Vagina (tissue), 2 donors: ENCODE measurements around the gene B9D1. TPM values are rescaled to one million over a fixed set of nuclear protein-coding genes. Genes with fewer than 3 reads are reported as not detected.

Source experiments
- DNase-seq, 2 donors: peaks; one replicate each; pipeline ENCODE4 v3.0.0-alpha.2; 2017; ENCODE audit errors: extremely low spot score in 2 of 2
- H3K27ac ChIP-seq: fragments of 200-600 bp; sonication (generic); one replicate; pipeline ENCODE4 v1.5.1; 2019
- H3K27me3 ChIP-seq: fragments of 200-600 bp; sonication (generic); one replicate; pipeline ENCODE4 v1.5.1; 2019
- H3K36me3 ChIP-seq, 2 donors: fragments of 200-600 bp; sonication (generic); one replicate each; pipeline ENCODE4 v1.5.1; 2017 to 2019
- H3K4me1 ChIP-seq: fragments of 200-600 bp; sonication (generic); one replicate; pipeline ENCODE4 v1.5.1; 2019
- H3K4me3 ChIP-seq, 2 donors: fragments of 200-600 bp; sonication (generic); 1 replicate in 1 of 2; 2 replicates in 1 of 2; pipeline ENCODE4 v1.5.1; 2016 to 2019
- H3K9me3 ChIP-seq: fragments of 200-600 bp; sonication (generic); one replicate; pipeline ENCODE4 v1.5.1; 2019
- POLR2A ChIP-seq, 2 donors: fragments of 450-650 bp; IDR thresholded peaks; one replicate each; pipeline ENCODE4 v1.6.1; 2017; ENCODE audit warnings: antibody characterized with exemption in 2 of 2, mild to moderate bottlenecking in 2 of 2, moderate library complexity in 2 of 2
- POLR2AphosphoS5 ChIP-seq, 2 donors: sonication (generic); formaldehyde crosslinking; IDR thresholded peaks; one replicate each; pipeline ENCODE4 v1.9.0; 2017; ENCODE audit warnings: antibody characterized with exemption in 2 of 2, mild to moderate bottlenecking in 2 of 2, low read depth in 1 of 2; ENCODE audit not compliant: insufficient read depth in 1 of 2
- intact Hi-C: fragments of 100-400 bp; cut with DNase I; formaldehyde crosslinking; loops from one replicate; pipeline ENCODE4 v1.15.1; 2023
- total RNA-seq: library from RNA; depleted of rRNA; stranded (reverse); fragments of >200 nt; gene quantifications from one replicate; pipeline ENCODE4 v1.2.3, GENCODE V29; 2016
- TF ChIP-seq, protein P1 (sequence below), 3 experiments: fragments of 450-650 bp in 2 of 3; fragments of 200-600 bp in 1 of 3; sonication (generic) in 1 of 3; IDR thresholded peaks; one replicate each; pipeline ENCODE4 v1.5.1; 2017 to 2019; ENCODE audit warnings: antibody characterized with exemption in 3 of 3, mild to moderate bottlenecking in 2 of 3, moderate library complexity in 2 of 3

B9D1 gene
- total RNA-seq, 1 donor from 2014 or later, result 50.6 TPM

DNA sequence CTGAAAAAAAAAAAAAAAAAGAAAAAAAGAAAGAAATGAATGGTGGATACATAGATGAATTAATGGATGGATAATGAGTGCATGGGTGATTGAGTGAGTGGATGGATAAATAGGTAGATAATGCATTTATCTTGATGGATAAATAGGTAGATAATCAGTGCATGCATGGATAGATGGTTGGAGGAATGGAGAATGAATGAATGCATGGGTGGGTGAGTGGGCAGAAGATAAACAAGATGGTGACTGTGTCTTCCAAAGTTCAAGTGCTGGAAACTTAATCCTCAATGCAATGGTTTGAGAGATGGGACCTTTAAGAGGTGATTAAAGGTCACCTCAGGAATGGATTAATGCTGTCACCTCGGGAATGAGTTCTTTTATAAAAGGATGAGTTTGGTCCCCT lies 41.7 kb upstream of the B9D1 start:
- DNase-seq, result no peak
- H3K9me3 ChIP-seq, result no peaks in the 10 kb centered on the region
- intact Hi-C loops, result no loop called here
- H3K27ac ChIP-seq, result no peak overlapping the region
- H3K36me3 ChIP-seq, result no peaks in the 10 kb centered on the region
- TF ChIP-seq, protein P1, sequence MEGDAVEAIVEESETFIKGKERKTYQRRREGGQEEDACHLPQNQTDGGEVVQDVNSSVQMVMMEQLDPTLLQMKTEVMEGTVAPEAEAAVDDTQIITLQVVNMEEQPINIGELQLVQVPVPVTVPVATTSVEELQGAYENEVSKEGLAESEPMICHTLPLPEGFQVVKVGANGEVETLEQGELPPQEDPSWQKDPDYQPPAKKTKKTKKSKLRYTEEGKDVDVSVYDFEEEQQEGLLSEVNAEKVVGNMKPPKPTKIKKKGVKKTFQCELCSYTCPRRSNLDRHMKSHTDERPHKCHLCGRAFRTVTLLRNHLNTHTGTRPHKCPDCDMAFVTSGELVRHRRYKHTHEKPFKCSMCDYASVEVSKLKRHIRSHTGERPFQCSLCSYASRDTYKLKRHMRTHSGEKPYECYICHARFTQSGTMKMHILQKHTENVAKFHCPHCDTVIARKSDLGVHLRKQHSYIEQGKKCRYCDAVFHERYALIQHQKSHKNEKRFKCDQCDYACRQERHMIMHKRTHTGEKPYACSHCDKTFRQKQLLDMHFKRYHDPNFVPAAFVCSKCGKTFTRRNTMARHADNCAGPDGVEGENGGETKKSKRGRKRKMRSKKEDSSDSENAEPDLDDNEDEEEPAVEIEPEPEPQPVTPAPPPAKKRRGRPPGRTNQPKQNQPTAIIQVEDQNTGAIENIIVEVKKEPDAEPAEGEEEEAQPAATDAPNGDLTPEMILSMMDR (IDR thresholded peaks at IDR 0.05), result no peak
- TF ChIP-seq POLR2A (IDR thresholded peaks at IDR 0.05) (no peak), POLR2AphosphoS5 (IDR thresholded peaks at IDR 0.05; ENCODE audit: insufficient read depth in 1 of 2, low read depth in 1 of 2) (no peak)
- H3K4me3 ChIP-seq, result no peak overlapping the region
- H3K4me1 ChIP-seq, result peaks cover 19% of the 10 kb centered on the region
- no peaks in the 10 kb centered on the region for H3K27me3 ChIP-seq

DNA sequence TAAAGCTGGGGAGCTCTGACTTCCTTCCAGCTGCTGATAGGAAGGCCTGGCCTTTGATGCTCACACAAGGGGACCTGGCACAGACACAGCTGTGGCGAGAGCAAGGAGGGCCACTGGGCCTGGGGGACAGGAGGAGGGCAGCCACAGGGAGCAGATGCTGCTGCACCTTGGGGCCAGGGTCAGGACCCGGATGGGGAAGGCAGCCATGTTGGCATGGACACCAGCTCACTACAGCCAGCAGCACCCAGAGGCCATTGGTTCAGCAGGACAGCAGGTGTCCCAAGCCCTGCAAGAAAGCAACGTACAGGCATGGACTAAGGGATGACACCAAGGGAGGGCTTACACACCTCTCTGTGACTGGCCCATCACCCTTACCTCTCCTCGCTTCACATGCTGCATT lies 40.5 kb upstream of the B9D1 start:
- no peak overlapping the region for H3K4me3 ChIP-seq
- TF ChIP-seq POLR2A (IDR thresholded peaks at IDR 0.05) (no peak), POLR2AphosphoS5 (IDR thresholded peaks at IDR 0.05; ENCODE audit: insufficient read depth in 1 of 2, low read depth in 1 of 2) (no peak)
- TF ChIP-seq, protein P1 (IDR thresholded peaks at IDR 0.05), result no peak

DNA sequence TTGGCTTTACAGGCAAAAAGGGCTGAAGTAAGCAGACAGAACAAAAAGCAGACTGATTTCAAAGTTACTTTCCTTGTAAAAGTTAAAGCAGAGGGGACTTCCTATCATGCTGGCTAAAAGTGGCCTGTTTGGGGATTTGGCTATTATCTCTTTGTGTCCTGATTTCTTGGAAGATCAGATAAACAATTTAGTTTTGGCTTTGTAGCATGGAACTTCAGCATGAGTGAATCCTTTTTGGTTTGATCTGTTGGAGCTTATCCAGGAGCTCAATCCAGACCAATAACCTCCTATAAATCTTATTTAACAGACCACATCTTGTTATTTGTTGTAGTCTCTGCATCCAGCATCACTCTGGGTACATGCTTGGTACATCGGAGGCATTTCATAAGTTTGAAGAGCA lies 39.6 kb upstream of the B9D1 start:
- DNase-seq, result no peak
- Histone ChIP-seq H3K4me3 (no peak overlapping the region), H3K9me3 (no peaks in the 10 kb centered on the region), H3K36me3 (no peaks in the 10 kb centered on the region), H3K27me3 (no peaks in the 10 kb centered on the region), H3K27ac (peak overlapping the region; percentile 50), H3K4me1 (peaks cover 40% of the 10 kb centered on the region)
- intact Hi-C loops, result no loop called here
- TF ChIP-seq POLR2AphosphoS5 (IDR thresholded peaks at IDR 0.05; ENCODE audit: insufficient read depth in 1 of 2, low read depth in 1 of 2) (peak in 1 of 2 donors; percentile 17), POLR2A (IDR thresholded peaks at IDR 0.05) (no peak)

More for the DNA sequence above, 40.5 kb upstream of the B9D1 start:
- H3K4me1 ChIP-seq, result peaks cover 31% of the 10 kb centered on the region
- no peaks in the 10 kb centered on the region for H3K36me3 ChIP-seq
- intact Hi-C loops, result no loop called here
- no peaks in the 10 kb centered on the region for H3K27me3 ChIP-seq
- no peak overlapping the region for H3K27ac ChIP-seq
- no peaks in the 10 kb centered on the region for H3K9me3 ChIP-seq
- DNase-seq, result no peak

DNA sequence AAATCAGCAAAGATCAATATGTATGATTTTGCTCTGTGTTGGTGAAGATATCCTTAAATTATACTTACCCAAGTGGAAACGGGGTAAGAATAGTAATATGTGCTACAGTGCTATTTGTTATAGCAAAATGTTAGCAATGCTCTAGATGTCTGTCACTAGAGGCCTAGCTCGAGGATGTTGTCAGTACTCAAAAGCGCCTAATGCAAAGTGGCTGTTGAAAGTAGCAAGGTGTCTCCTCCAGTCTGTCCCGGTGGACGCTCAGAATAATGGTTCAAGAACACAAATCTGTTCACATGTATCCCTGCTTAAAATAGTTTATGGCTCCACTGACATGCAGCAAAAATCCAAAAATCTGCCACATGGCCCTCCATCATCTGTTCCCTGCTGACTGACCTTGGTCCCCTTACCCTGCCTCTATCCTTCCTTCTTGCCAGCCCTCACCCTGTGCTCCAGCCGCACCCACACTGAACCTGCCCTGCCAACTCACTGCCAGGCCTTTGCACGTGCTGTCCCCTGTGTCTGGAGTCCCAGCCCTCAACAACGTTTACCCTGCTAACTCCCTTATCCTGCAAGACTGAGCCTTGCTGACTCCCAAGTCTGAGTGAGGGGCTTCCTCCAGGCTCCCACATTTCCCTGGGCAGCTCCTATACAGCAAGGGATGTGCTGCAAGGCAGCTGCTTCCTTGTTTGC lies 38.9 kb upstream of the B9D1 start:
- Histone ChIP-seq H3K4me1 (peaks cover 40% of the 10 kb centered on the region), H3K36me3 (no peaks in the 10 kb centered on the region), H3K9me3 (no peaks in the 10 kb centered on the region), H3K4me3 (no peak overlapping the region), H3K27me3 (no peaks in the 10 kb centered on the region), H3K27ac (peak overlapping the region; percentile 50)
- intact Hi-C loops, result no loop called here
- TF ChIP-seq POLR2AphosphoS5 (IDR thresholded peaks at IDR 0.05; ENCODE audit: insufficient read depth in 1 of 2, low read depth in 1 of 2) (no peak), POLR2A (IDR thresholded peaks at IDR 0.05) (no peak)
- TF ChIP-seq, protein P1 (IDR thresholded peaks at IDR 0.05), result no peak
- peak in 1 of 2 donors; percentile 96 for DNase-seq

DNA sequence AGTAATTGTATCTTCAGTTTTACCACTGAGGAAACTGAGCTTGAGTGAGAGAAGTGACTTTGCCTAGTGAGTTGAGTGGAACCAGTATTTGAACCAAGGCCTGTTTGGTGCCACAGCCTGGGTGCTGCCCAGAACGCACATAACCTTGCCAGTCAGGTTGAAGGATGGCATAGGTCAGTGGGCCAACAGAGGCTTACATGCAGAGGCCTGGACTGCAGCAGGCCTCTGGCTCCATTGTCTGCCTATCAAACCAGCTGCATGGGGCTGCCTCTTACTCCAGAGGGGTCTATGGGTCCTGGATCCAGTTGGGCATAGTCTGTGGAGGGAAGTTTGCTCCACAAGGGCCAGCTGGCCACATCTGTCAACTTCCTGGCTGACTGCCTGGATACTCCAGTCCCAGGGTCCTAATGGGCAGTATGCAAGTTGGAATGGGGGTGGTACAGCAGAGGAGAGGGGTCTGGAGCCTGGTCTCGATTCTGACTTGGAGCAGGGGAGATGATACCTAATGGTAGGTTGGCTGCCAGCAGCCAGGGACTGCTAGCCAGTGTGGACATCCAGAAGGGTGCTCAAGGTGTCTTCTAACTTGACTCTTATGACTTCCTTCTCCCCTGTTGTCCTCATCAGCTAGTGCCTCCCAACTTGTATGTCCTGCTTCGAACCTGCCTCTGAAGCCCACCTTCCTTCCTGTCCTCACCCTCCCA lies 37.4 kb upstream of the B9D1 start:
- intact Hi-C loops, result no loop called here
- H3K9me3 ChIP-seq, result no peaks in the 10 kb centered on the region
- H3K27me3 ChIP-seq, result no peaks in the 10 kb centered on the region
- TF ChIP-seq POLR2A (IDR thresholded peaks at IDR 0.05), result no peak
- TF ChIP-seq, protein P1 (IDR thresholded peaks at IDR 0.05), result no peak
- H3K4me1 ChIP-seq, result peaks cover 40% of the 10 kb centered on the region
- no peak for DNase-seq
- no peak overlapping the region for H3K4me3 ChIP-seq
- H3K27ac ChIP-seq, result no peak overlapping the region
- no peaks in the 10 kb centered on the region for H3K36me3 ChIP-seq
